ENCODE data around the gene ADGRG1. TPM values are rescaled to one million over a fixed set of nuclear protein-coding genes. Genes with fewer than 3 reads are reported as not detected.

ADGRG1 gene
- total RNA-seq, 3 donors from 2014 or later (not counting 1 experiment from before 2014, with no cell fraction given): 830 to 949 (median 858) TPM

DNA sequence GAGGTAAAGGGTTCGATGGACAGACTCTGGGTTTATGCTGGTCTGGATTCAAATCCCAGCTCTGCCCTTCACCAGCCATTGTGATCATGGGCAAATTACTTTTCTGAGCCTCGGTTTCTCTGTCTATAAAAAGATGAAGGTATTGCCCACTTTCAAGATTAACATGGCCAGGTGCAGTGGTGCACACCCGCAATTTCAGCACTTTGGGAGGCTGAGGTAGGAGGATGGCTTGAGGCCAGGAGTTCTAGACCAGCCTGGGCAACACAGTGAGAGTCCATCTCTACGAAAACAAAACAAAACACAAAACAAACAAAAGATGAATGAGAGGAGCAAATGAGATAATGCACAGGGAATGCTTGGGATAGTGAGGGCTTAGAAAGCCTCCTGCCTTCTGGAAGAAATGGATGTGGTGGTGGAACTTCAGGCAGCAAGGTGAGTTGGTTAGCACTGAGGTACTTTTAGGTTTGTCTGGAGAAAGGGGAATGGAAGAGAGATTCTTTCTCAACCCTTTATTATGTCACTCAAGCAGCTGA is 48.2 kb downstream of the ADGRG1 start:
- H3K27me3 ChIP-seq (ENCODE audit: control insufficient read depth, insufficient read depth, low read length): no peaks in the 10 kb centered on the region
- Mint-ChIP-seq H3K4me1 (peaks cover 2 to 17% of the 10 kb centered on the region in 2 donors), H3K27ac (no peak overlapping the region), H3K36me3 (no peaks in the 10 kb centered on the region), H3K27me3 (ENCODE audit: low read depth in 2 of 2) (no peaks in the 10 kb centered on the region), H3K4me3 (no peak overlapping the region), H3K9me3 (no peaks in the 10 kb centered on the region)
- no peak for DNase-seq
- H3K4me3 ChIP-seq (ENCODE audit: low read length): no peak overlapping the region
- intact Hi-C loops (cut with micrococcal nuclease): no loop called here
- no peak for ATAC-seq
- no peaks in the 10 kb centered on the region for H3K9me3 ChIP-seq (ENCODE audit: control insufficient read depth, insufficient read depth, low read length)
- no peak overlapping the region for H3K27ac ChIP-seq (ENCODE audit: low read length)
- TF ChIP-seq, protein P1, sequence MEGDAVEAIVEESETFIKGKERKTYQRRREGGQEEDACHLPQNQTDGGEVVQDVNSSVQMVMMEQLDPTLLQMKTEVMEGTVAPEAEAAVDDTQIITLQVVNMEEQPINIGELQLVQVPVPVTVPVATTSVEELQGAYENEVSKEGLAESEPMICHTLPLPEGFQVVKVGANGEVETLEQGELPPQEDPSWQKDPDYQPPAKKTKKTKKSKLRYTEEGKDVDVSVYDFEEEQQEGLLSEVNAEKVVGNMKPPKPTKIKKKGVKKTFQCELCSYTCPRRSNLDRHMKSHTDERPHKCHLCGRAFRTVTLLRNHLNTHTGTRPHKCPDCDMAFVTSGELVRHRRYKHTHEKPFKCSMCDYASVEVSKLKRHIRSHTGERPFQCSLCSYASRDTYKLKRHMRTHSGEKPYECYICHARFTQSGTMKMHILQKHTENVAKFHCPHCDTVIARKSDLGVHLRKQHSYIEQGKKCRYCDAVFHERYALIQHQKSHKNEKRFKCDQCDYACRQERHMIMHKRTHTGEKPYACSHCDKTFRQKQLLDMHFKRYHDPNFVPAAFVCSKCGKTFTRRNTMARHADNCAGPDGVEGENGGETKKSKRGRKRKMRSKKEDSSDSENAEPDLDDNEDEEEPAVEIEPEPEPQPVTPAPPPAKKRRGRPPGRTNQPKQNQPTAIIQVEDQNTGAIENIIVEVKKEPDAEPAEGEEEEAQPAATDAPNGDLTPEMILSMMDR (IDR thresholded peaks at IDR 0.05): no peak
- H3K36me3 ChIP-seq (ENCODE audit: control insufficient read depth, insufficient read depth, low read length): peaks cover 2% of the 10 kb centered on the region
- WGBS (ENCODE audit: insufficient coverage): 76% methylated on average over 3 of the region's 4 CpGs
- peaks cover 12% of the 10 kb centered on the region for H3K4me1 ChIP-seq (ENCODE audit: control insufficient read depth, insufficient read depth, low read length)

DNA sequence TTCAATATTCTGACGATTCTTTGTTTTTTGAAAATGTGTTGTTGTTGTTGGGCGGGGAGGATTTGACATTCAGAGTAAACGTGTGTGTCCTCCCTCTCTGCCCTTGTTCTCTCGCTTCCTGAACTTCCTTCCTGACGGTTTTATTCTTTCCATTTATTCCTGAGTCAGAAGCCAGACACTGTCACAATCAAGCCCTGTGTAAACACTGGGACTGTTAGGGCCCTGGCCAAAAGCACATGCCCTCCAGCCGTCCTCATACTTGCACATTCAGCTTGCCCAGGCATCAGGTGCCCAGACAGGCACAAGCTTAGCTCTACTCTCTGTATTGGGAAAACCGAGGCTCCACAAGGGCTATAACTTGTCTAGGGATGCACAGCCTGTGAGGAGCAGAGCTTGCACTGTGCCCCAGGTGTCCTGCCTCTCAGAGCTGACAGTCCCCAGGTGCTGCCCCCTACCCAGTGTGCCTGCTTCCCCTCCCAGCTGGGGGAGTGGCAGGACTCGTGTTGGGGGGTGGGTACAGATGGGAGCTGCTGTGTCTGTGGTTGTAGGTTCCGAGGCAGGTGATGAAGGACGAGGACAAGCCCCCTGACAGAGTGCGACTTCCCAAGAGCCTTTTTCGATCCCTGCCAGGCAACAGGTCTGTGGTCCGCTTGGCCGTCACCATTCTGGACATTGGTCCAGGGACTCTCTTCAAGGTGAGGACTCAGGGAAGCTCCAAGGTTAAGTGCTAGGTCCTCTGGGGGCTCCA is 49.4 kb downstream of the ADGRG1 start:
- H3K4me3 ChIP-seq (ENCODE audit: low read length): no peak overlapping the region
- Mint-ChIP-seq H3K36me3 (no peaks in the 10 kb centered on the region), H3K27ac (no peak overlapping the region), H3K9me3 (no peaks in the 10 kb centered on the region), H3K4me3 (no peak overlapping the region), H3K4me1 (peaks cover 0 to 17% of the 10 kb centered on the region in 2 donors), H3K27me3 (ENCODE audit: low read depth in 2 of 2) (no peaks in the 10 kb centered on the region)
- H3K36me3 ChIP-seq (ENCODE audit: control insufficient read depth, insufficient read depth, low read length): peaks cover 2% of the 10 kb centered on the region
- no peaks in the 10 kb centered on the region for H3K27me3 ChIP-seq (ENCODE audit: control insufficient read depth, insufficient read depth, low read length)
- H3K9me3 ChIP-seq (ENCODE audit: control insufficient read depth, insufficient read depth, low read length): no peaks in the 10 kb centered on the region
- TF ChIP-seq, protein P1 (IDR thresholded peaks at IDR 0.05): no peak
- no peak overlapping the region for H3K27ac ChIP-seq (ENCODE audit: low read length)
- peaks cover 12% of the 10 kb centered on the region for H3K4me1 ChIP-seq (ENCODE audit: control insufficient read depth, insufficient read depth, low read length)
- DNase-seq (no peak), ATAC-seq (peak in 1 of 3 donors; percentile 33)
- WGBS (ENCODE audit: insufficient coverage): 74% methylated on average over 14 of the region's 14 CpGs
- intact Hi-C loops (cut with micrococcal nuclease): no loop called here

DNA sequence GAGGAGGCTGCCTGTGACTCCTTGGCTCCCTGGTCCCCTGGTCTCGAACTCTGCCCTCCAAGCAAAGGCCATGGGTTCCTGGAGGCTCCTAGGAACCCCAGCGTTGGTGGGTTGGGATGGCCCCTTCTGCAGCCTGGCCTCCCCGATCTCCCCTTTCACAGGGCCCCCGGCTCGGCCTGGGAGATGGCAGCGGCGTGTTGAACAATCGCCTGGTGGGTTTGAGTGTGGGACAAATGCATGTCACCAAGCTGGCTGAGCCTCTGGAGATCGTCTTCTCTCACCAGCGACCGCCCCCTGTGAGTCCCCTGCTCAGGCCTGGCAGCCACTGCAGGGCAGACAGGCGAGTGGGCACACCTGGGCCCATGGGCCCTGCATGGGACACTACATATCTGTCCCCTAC is 50.6 kb downstream of the ADGRG1 start:
- DNase-seq: no peak
- Mint-ChIP-seq H3K4me1 (peaks cover 0 to 11% of the 10 kb centered on the region in 2 donors), H3K36me3 (no peaks in the 10 kb centered on the region), H3K9me3 (no peaks in the 10 kb centered on the region), H3K27me3 (ENCODE audit: low read depth in 2 of 2) (no peaks in the 10 kb centered on the region), H3K4me3 (no peak overlapping the region), H3K27ac (no peak overlapping the region)
- intact Hi-C loops (cut with micrococcal nuclease): no loop called here
- Histone ChIP-seq H3K4me3 (ENCODE audit: low read length) (no peak overlapping the region), H3K36me3 (ENCODE audit: control insufficient read depth, insufficient read depth, low read length) (peaks cover 2% of the 10 kb centered on the region), H3K4me1 (ENCODE audit: control insufficient read depth, insufficient read depth, low read length) (peaks cover 12% of the 10 kb centered on the region), H3K9me3 (ENCODE audit: control insufficient read depth, insufficient read depth, low read length) (no peaks in the 10 kb centered on the region), H3K27ac (ENCODE audit: low read length) (no peak overlapping the region), H3K27me3 (ENCODE audit: control insufficient read depth, insufficient read depth, low read length) (no peaks in the 10 kb centered on the region)
- WGBS (ENCODE audit: insufficient coverage): 93% methylated on average over 12 of the region's 12 CpGs
- ATAC-seq: peak in 1 of 3 donors; percentile 8
- TF ChIP-seq, protein P1 (IDR thresholded peaks at IDR 0.05): no peak
